Renal pelvis (tissue), 4 donors: Measurements from ENCODE around the gene HCFC1R1. TPM values are rescaled to one million over a fixed set of nuclear protein-coding genes. Genes with fewer than 3 reads are reported as not detected.
A peak's percentile ranks its signal among the peaks of the same experiment; 100 is the strongest.

ENCODE experiments used
- DNase-seq: peaks from one replicate; pipeline ENCODE4 v3.0.0-alpha.2; 2013
- polyA plus RNA-seq, 3 donors: library from polyadenylated mRNA; unstranded; fragments of 120-200 nt; gene quantifications; one replicate each; pipeline ENCODE4 v1.2.1, GENCODE V29; 2013; ENCODE audit not compliant: insufficient read length in 3 of 3

HCFC1R1 gene
- polyA plus RNA-seq, 3 donors = 69.1 to 76.5 (median 71.3) TPM

- DNase-seq = no peak
These were observed 42.4 kb downstream of the HCFC1R1 start for GRCh38 chr16:2981177-2981898.

GRCh38 chr16:2980227-2981176, 43.2 kb downstream of the HCFC1R1 start, which contains the start of gene PKMYT1:
Gene PKMYT1, minus strand, starts transcription at chr16:2980446. Its CDS starts 789 bp downstream, at chr16:2979657.
- peak; percentile 89 for DNase-seq

GRCh38 chr16:2979669-2980226, 44.0 kb downstream of the HCFC1R1 start:
- DNase-seq = no peak

GRCh38 chr16:2977440-2977839, 46.3 kb downstream of the HCFC1R1 start:
- DNase-seq = no peak

- DNase-seq = no peak
These were observed 47.1 kb downstream of the HCFC1R1 start for GRCh38 chr16:2976673-2977072.

- DNase-seq = no peak
These were observed 47.5 kb downstream of the HCFC1R1 start for GRCh38 chr16:2976201-2976600.

- no peak for DNase-seq
These were observed 48.5 kb downstream of the HCFC1R1 start for GRCh38 chr16:2975161-2975795.

- DNase-seq = no peak
These were observed 49.3 kb downstream of the HCFC1R1 start for GRCh38 chr16:2974319-2975056.

- no peak for DNase-seq
These were observed 50.0 kb downstream of the HCFC1R1 start for GRCh38 chr16:2973605-2974318.

GRCh38 chr16:2973093-2973492, 50.6 kb downstream of the HCFC1R1 start:
- DNase-seq = no peak

Other genes starting within 250 kb of the HCFC1R1 start
- gene ELOB, start 246.7 kb downstream of the HCFC1R1 start, polyA plus RNA-seq = 100 to 1,000 TPM; 203 to 310 (median 281) TPM
- under 1 TPM in 1 of 3 donors, not detected in 2; 0.26 TPM for gene PRSS33, start 236.4 kb downstream of the HCFC1R1 start, polyA plus RNA-seq
- not detected for gene PRSS41, start 225.5 kb downstream of the HCFC1R1 start, polyA plus RNA-seq
- gene PRSS21, start 206.7 kb downstream of the HCFC1R1 start, polyA plus RNA-seq = under 1 TPM in 1 of 3 donors, not detected in 2; 0.38 TPM
- gene ZG16B, start 193.6 kb downstream of the HCFC1R1 start, polyA plus RNA-seq = under 1 TPM; 0.21 to 0.84 (median 0.43) TPM
- 10 to 100 TPM in 1 of 3 donors, 1 to 10 TPM in 2; 8.8 to 13.1 (median 9.2) TPM for gene PRSS22, start 165.8 kb downstream of the HCFC1R1 start, polyA plus RNA-seq
- gene FLYWCH2, start 140.7 kb downstream of the HCFC1R1 start, polyA plus RNA-seq = 10 to 100 TPM; 26.6 to 33.2 (median 29.5) TPM
- gene FLYWCH1, start 112.0 kb downstream of the HCFC1R1 start, polyA plus RNA-seq = 10 to 100 TPM; 27.8 to 38.9 (median 32.4) TPM
- 1 to 10 TPM; 2.5 to 3.6 (median 3.5) TPM for gene KREMEN2, start 59.7 kb downstream of the HCFC1R1 start, polyA plus RNA-seq
- 10 to 100 TPM in 2 of 3 donors, 1 to 10 TPM in 1; 9.9 to 12.5 (median 12.4) TPM for gene PAQR4, start 54.6 kb downstream of the HCFC1R1 start, polyA plus RNA-seq
- gene PKMYT1, start 43.5 kb downstream of the HCFC1R1 start, polyA plus RNA-seq = 10 to 100 TPM; 15.0 to 23.1 (median 22.8) TPM
- 1 to 10 TPM; 2.8 to 3.4 (median 3.1) TPM for gene CLDN9, start 11.0 kb downstream of the HCFC1R1 start, polyA plus RNA-seq
- 10 to 100 TPM; 36.5 to 44.7 (median 38.9) TPM for gene CLDN6, start 5.8 kb downstream of the HCFC1R1 start, polyA plus RNA-seq
- gene TNFRSF12A, start 3.6 kb downstream of the HCFC1R1 start, polyA plus RNA-seq = 10 to 100 TPM; 12.7 to 15.3 (median 14.2) TPM
- 10 to 100 TPM; 31.8 to 36.4 (median 35.8) TPM for gene THOC6, start 93 bp upstream of the HCFC1R1 start, polyA plus RNA-seq
- 1 to 10 TPM; 2.5 to 3.9 (median 3.6) TPM for gene BICDL2, start 13.0 kb upstream of the HCFC1R1 start, polyA plus RNA-seq
- 1 to 10 TPM; 1.4 to 1.6 (median 1.5) TPM for gene MMP25, start 22.6 kb upstream of the HCFC1R1 start, polyA plus RNA-seq
- 10 to 100 TPM; 30.4 to 39.9 (median 34.9) TPM for gene IL32, start 41.7 kb upstream of the HCFC1R1 start, polyA plus RNA-seq
- gene ZSCAN10, start 75.4 kb upstream of the HCFC1R1 start, polyA plus RNA-seq = under 1 TPM; 0.10 to 0.30 (median 0.10) TPM
- gene ZNF205, start 88.6 kb upstream of the HCFC1R1 start, polyA plus RNA-seq = 10 to 100 TPM; 16.2 to 20.3 (median 20.2) TPM
- 10 to 100 TPM; 14.1 to 18.2 (median 16.2) TPM for gene ZNF213, start 111.1 kb upstream of the HCFC1R1 start, polyA plus RNA-seq
- not detected for gene OR1F1, start 164.3 kb upstream of the HCFC1R1 start, polyA plus RNA-seq
- 10 to 100 TPM; 11.5 to 15.0 (median 13.4) TPM for gene ZNF200, start 211.2 kb upstream of the HCFC1R1 start, polyA plus RNA-seq
- gene MEFV, start 232.7 kb upstream of the HCFC1R1 start, polyA plus RNA-seq = under 1 TPM; 0.20 to 0.38 (median 0.33) TPM